Activated CD4-positive, alpha-beta T cell treated with anti-CD3 and anti-CD28 coated beads, Interleukin-2, amount 50 U/mL, for 24 hours (primary cell): ENCODE measurements around the gene CTAGE8.
"Not testable (repeated sequence)": the region's sequence is repeated elsewhere in the genome, so short reads cannot be mapped to it uniquely, and the experiment has no call there.

Experiments
- DNase-seq, 2 donors: peaks; one replicate each; pipeline ENCODE4 v3.0.0-alpha.2; 2020; ENCODE audit warnings: low read depth in 1 of 2, low spot score in 1 of 2

The CTAGE8 gene

DNA sequence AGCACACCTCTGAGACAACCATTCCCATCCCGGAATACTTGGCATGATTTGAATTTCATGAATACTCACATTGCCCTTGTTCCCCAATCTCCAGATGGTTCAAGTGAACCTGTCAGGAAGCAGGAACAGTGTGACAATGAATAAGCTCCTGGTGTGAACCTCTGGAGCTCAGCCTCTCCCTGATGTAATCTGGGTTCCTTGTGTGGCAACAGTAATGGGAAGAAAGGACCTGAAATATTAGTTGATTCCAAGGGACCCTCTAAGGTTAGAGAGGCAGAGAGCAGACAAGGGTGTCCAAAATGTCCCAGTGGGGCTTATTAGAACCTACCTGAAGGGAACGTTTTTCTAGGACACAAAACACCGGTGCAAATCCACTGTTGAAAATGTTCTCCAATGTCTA lies 13.0 kb downstream of the CTAGE8 start:
- DNase-seq = no peak

DNA sequence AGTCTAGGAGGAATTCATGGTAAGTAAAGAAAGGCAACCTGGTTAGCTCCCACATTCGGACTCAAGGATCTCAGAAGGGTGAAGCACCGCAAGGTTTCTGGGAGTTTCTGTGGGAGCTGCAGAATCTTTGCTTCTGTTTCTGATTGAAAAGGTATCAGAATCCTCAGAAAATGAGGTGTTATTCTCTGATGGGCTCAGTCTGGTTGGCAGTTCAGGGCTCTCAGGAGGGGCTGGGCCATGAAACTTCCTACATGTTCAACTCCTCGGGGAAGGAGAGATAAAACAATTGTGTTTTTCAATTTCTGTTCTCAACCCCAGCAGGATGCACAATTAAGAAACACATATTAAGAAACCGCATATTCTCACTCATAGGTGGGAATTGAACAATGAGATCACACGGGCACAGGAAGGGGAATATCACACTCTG lies 13.6 kb downstream of the CTAGE8 start:
- DNase-seq = no peak

DNA sequence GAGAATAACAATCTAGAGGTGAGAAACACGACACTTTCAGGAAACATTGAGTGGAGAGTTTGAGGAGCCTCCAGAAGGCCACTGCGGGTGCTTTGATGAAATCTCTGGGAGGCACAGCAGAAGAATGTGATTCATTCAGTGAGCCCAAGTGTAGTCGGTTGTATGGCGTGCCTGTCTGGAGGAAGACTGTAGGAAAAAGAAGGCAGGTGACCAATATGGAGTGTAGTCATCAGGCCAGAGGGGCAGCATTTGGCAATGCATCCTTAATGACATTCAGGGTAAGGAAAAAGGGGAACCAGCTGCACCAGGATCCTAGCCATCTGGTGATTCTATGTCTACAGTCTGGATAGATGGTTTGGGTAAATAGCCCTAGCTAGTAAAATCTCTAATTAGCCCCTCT lies 16.8 kb downstream of the CTAGE8 start:
- not testable (repeated sequence) for DNase-seq

DNA sequence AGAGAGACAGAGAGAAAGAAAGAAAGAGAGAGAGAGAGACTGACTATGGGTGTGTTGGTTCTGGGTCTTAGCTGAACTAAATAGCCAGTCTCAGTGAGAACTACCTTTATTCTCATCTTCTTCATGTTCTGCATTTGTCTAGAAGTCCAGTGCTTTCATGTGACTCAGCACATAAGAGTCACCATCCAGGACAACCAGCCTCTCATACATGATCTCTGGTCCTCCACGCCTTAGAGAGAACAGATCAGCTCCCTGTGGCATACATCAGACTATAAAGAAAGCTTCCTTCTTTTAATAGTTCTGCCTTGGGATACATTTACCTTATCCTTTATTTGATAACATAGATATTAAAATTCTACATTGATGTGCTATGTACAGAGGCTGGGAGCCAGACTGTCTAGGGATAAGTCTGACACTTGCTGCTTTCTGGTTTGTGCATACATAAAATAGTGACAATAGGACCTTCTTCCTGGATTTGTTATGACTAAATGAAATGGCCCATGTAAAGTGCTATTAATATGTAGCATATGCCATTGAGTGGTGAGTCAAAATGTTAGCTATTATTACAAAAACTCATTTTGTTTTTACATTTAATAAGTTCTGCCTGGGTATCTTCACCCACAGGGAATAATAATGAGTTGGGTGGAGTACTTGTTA lies 21.3 kb downstream of the CTAGE8 start:
- not testable (repeated sequence) for DNase-seq

DNA sequence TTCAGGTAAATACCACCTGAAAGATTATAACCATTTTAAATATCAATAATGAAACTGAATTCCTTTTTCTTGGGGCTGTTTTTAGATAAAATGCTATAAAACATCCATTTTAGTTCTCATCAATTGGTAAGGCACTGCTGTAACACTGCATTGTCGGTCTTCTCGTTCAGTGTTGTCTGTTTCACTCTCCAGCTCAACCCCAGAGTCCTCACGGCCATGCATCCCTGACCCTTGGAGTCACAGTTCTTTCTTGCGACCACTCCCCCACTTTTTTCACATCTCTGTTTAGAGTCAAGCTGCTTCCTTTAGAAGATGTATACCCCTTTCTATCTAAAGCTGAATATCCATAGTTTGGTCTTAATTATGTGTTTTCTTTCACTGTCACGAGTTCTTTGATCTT lies 22.1 kb downstream of the CTAGE8 start:
- DNase-seq = not testable (repeated sequence)

DNA sequence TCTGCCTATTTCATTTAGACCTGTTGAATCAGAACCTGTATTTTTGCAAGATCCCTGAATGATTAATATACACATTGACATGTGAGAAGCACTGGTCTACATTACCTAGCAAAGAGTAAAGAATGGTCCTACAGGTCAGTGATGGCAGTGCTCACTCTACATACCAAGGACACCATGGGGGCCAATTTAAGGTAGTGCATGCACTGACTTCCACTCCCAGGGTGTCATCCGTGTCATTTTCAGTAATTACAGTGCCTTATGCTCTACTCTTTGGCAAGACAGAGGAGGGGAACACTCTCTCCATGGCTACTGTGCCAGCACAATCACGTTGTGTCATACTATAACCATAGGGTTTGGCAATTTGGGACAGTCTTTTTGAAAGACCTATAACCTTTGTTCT lies 23.7 kb downstream of the CTAGE8 start:
- DNase-seq = not testable (repeated sequence)

DNA sequence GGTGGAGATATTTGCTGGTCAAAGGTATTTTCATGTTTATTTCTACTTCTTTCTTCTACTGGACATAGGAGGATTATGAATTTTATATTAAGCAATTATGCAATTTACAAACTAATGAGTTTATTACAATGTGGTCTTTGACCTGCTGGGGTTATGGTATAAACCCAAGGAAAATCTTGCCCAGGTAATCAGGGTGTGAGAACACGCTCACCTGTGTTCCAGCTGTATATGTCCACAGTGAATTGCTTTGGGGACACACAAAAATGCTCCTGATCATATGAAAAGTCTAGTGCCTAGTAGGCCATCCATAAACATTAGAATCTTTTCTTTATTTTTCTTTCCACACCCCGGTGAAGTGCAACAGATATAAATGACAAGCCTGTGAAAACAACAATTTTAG lies 29.7 kb downstream of the CTAGE8 start, which contains the start of gene OR2A42:
Gene OR2A42, minus strand, starts transcription at position 241 of the 400 bp plus-strand sequence. CDS start 6,762 bp downstream, outside the sequence.
- DNase-seq = not testable (repeated sequence)

DNA sequence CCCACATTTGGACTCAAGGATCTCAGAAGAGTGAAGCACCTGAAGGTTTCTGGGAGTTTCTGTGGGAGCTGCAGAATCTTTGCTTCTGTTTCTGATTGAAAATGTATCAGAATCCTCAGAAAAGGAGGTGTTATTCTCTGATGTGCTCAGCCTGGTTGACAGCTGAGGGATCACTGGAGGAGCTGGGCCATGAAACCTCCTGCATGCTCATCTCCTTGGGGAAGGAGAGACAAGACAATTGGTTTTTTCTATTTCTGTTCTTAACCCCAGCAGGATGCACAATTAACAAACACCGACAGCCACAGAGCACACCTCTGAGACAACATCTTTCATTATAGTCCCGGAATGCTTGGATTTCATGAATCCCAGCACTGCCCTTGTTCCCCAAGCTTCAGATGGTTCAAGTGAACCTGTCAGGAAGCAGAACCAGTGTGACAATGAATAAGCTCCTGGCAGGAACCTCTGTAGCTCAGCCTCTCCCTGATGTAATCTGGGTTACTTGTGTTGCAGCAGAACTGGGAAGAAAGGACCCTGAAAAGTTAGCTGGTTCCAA lies 30.5 kb downstream of the CTAGE8 start:
- not testable (repeated sequence) for DNase-seq

DNA sequence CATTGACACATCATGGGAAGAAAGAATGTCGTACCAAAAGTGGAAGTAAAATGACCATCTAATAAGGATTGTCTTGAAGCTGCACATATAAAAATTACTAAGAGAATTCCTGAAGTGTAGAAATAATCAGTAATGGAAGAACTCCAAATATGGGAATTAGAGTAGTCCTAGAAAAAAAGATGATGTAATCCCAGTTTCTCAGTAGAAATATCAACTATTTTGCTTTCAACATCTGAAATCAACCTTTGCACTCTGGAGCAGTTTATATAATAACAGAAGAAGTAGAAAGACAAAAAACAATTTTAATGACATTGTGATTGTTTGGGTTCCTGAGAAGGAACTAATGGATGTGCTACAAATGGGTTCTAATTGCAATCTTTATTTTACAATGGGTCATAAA lies 36.0 kb downstream of the CTAGE8 start:
- DNase-seq = not testable (repeated sequence)

DNA sequence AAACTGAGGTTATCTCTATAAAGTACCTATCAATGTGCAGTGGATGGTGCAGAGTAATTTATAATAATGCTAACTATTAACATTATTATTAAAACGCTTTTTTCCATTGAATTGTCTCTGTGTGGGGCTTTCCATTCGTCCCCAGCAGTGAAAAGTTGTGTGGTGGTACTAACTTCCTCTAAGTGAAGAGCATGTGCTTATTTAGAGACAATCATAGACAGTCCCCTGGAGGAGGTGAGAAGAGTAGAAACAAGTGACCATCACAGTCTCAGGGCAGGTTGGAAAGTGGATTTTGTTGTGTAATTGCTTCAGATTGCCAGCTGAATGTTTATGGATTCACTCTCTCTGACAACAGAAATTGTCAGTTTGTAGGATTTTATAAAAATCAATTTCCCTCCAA lies 38.1 kb downstream of the CTAGE8 start:
- not testable (repeated sequence) for DNase-seq

DNA sequence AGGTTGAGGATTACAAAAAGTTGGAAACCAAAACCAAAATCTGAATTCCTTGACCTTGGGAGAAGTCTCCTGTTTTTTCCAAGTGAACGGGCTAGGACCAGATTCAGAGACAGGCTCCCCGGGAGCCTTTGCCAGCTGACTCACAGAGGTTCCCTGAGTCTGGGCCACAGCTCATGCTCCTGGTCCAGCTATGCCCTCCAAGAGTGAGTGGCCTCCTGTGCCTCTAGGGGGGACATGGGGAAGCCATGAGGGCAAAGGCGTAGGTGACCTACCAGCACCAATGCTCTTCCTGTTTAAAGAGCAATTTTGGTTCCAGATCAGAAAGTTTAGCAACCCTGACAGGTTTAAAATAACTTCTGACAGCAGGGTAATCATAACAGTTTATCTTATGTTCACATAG lies 40.3 kb downstream of the CTAGE8 start:
- not testable (repeated sequence) for DNase-seq

DNA sequence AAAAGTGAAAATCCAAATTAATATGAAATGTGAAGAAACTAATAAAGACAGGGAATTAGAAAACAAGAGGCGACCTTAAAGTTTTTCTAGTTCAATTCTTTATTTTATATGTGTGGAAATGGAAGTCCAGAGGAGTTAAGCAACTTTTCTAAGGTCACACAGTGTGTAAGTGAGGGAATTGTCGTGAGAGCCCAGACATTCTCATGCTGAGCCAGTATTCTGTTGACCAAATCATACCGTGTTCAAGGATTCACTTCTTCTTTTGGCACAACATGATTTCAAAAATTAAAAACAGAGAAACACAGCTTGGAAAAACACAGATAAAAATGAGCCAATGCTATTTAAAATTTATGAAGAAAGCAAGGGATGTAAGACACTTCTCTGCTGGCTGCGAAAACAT lies 42.2 kb downstream of the CTAGE8 start:
- DNase-seq = not testable (repeated sequence)

DNA sequence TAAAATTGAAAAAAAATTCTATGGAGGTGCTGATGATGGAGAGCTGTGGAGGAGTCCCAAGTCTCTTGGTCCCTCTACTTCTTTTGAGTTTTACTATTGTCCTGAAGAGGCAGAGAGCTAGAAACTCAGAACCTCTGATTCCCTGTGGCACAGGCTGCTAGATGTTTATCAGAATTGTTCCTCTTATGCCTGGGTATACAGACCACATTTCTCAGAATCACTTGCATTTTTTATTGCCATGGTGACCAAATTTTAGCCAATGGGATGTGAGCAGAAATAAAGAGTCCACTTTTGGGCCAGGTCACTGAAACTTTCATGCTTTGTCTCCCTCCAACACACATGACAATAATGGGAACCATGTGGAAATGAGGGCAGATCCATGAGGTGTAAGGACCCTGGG lies 45.4 kb downstream of the CTAGE8 start:
- DNase-seq = not testable (repeated sequence)

DNA sequence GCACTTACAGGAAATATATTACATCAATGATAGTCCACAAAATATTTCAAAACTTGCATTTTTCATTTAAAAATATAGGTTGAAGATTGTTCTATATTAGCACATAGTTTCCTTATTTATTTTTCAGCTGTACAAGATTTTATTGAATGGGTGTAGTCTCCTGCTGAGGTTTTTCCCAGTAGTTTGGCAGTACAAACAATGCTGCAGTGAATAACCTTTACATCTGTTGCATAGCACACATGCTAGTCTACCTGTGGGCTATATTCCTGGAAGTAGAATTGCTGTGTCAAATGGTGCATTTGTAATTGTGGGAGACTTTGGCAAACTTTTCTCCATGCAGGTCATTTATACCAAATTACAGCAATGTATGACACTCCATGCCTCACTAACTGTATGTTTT lies 48.6 kb downstream of the CTAGE8 start:
- DNase-seq = not testable (repeated sequence)

DNA sequence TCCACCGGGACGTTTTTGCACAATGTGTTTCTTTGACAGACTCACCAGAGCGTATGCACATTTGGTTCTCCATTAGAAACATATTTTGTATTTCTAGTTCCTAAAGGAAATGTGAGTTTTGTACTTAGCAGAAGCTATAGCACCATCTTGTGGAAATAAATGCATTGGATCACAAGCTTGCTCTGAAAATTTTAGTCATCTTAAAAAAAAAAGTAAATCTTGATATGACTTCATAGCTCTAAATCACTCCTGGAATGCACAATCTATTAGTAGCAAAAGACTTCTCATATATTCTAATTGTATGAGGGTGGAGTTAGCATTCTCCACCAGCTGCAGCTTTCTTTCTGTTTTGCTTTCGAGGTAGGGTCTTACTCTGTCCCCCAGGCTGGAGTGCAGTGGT lies 49.9 kb downstream of the CTAGE8 start:
- DNase-seq = not testable (repeated sequence)

DNA sequence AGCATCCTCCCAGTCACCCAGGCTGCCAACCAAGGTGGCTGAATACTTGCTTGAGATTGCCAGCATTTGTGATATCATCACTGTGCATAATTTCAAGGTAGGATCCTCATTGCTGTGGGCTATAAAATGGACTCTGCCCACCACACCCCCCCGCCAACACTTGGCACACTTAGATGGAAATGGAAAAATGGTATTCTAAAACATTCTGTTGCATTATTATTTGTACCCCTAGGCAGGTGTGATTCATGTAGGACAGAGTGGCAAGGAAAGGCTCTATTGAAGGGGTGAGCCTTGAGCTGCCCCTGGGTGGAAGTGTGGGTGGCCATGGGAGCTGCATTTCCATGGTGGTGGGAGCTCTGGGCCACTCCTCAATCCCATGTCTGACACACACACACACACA lies 50.5 kb downstream of the CTAGE8 start:
- DNase-seq = not testable (repeated sequence)

DNA sequence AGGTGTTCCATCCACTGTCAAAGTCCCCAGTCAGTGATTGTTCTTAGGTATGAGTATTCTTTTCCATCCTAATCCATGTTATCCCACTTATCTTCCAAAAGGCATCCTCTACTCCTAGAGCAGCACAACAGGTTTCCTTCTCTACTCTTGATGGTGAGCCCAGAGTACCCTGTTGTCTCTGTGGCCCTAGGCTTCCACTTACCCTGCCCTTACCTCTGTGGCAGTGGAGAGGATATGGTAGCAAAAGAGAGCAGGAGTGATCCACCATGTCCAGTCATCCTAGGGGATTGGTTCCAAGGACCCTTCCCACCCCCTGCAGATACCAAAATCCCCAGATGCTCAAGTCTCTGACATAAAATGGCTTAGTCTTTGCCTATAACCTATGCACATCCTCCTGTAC lies 51.9 kb downstream of the CTAGE8 start:
- DNase-seq = not testable (repeated sequence)
